Measurements from ENCODE around the gene ANKRD30BL. TPM values are rescaled to one million over a fixed set of nuclear protein-coding genes. Genes with fewer than 3 reads are reported as not detected.

The ANKRD30BL gene, protein sequence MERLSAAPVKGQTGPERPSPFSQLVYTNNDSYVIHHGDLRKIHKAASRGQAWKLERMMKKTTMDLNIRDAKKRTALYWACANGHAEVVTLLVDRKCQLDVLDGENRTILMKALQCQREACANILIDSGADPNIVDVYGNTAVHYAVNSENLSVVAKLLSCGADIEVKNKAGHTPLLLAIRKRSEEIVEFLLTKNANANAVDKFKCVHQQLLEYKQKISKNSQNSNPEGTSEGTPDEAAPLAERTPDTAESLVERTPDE
- not detected in 2 replicates for total RNA-seq

DNA sequence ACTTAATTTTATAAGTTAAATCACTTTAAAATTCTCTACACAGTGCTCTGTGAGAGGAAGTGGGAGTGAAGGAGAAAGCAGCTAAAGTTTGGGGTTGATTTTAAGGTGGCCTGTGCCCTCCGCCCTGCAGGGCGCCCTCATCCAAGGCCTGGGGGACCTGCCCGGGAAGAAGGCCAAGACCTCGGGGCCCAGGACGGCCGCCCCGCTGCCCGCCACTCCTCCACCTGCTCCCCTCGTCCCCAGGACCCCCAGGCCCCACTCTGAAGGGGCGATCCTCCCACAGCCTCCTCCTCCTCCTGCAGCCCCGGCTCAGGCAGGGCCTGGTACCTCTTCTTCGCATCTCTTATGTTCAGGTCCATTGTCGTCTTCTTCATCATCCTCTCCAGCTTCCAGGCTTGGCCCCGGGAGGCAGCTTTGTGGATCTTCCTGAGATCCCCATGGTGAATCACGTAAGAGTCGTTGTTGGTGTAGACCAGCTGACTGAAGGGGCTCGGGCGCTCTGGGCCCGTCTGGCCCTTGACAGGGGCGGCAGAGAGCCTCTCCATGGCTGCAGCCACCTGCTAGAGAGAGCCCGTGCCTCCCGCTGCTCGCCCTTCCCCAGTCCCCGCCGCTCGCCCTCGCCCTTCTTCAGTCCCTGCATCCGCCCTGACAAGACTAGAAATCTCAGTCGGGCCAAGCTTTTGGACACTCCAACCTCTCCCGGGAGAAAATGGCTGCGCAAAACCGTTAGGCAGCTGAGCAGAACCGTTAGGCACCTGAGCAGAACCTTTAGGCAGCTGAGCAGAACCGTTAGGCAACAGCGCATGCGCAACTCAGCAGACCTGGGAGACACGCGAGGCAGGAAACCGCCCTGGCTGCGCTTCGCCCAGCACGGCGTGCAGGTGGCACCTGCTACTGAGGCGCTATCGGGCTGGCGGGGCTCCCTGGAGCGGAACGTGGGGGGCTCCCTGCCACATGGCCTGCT is at the start of gene ANKRD30BL:
Gene ANKRD30BL (minus strand): TSS at position 792 of the 964 bp plus-strand sequence. CDS start 247 bp downstream, at position 545.

